Ecto neural progenitor cell (in vitro differentiated cells): Measurements from ENCODE around the gene CDH18.
"Not testable (repeated sequence)": the region's sequence is repeated elsewhere in the genome, so short reads cannot be mapped to it uniquely, and the experiment has no call there.

Experiments used
- DNase-seq: peaks from one replicate; pipeline ENCODE4 v3.0.0-alpha.2; 2018; ENCODE audit warnings: low spot score

The CDH18 gene

DNA sequence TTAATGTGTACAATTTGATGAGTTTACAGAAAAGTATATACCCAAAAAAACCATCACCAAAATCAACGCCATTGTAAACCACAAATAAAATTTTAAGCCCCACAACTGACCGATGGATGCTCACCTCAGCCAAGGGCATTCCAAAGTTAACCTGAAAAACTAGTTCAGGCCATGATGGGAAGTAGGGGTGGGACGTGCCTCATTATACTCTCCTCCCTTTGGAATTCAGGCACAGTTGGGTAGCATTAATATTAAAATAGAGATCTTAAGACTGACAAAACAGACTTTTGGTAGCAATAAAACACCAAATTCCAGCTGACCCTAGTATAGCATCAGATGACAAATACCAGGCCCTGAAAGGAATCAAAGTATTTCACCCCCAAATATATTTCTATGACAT, 129.0 kb downstream of the CDH18 start:
- DNase-seq = no peak

- no peak for DNase-seq
Observed at GRCh38 chr5:19855931-19856330, 132.1 kb downstream of the CDH18 start.

DNA sequence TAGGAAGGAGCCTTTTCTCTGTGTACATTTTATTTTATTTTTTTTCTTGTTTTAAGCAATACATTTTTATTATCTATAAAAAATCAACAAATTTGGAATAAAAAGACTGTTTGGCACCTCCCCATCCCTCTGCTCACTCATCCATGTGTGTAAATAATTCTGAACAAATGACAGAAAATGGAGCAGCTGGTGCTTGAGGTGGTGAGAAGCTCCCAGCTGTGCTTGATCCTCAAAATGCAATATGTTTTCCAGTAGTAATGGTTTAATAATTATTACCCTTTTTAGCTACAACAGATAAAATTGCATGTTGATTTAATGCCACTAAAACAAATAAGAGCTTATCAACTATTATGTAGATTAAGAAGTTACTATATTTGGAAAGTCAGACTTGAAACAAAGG, 132.5 kb downstream of the CDH18 start:
- DNase-seq = no peak

DNA sequence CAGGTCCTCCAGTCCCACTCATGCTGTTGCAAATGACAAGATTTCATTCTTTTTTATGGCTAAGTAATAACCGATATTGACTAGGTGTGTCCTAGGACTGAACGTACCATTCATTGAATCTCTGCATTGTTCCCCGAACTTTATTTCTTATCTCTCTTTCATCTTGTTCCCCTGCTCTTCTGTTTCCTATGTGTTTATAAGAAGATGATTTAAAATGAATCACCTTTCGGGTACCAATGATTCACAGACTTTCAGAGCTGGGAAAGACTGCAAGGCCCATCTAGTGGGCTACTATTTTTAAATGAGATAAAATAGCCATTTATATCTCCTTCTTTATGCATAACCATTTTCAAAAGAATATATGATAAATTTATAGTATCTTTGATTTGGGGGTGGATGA, 133.0 kb downstream of the CDH18 start:
- no peak for DNase-seq

- DNase-seq = no peak
Observed at GRCh38 chr5:19853616-19854240, 134.3 kb downstream of the CDH18 start.

- DNase-seq = no peak
Observed at GRCh38 chr5:19837536-19838174, 150.3 kb downstream of the CDH18 start.

DNA sequence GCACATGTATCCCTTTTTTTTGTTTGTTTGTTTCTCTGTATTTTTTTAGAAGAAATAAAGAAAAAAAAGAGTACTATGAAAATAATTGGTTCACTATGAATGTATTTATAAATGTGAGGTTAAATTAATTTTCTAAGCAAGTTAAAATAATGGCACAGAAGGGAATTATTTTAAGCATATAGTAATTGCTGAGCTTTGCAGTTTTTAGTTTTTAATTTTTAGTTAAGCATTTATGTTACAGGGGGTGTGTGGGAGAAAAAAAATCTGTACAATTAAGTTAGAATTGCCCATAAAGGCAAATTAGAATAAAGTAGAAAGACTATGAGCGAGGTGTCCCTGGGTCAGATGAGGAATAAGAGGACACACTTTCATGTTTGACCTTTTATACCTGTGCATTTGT, 152.6 kb downstream of the CDH18 start:
- no peak for DNase-seq

DNA sequence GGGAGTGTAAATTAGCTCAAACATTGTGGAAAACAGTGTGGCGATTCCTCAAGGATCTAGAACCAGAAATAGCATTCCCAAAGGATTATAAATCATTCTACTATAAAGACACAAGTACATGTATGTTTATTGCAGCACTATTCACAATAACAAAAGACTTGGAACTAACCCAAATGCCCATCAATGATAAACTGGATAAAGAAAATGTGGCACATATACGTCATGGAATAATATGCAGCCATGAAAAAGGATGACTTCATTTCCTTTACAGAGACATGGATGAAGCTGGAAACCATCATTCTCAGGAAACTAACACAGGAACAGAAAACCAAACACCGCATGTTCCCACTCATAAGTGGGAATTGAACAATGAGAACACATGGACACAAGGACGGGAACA, 175.3 kb downstream of the CDH18 start:
- not testable (repeated sequence) for DNase-seq

DNA sequence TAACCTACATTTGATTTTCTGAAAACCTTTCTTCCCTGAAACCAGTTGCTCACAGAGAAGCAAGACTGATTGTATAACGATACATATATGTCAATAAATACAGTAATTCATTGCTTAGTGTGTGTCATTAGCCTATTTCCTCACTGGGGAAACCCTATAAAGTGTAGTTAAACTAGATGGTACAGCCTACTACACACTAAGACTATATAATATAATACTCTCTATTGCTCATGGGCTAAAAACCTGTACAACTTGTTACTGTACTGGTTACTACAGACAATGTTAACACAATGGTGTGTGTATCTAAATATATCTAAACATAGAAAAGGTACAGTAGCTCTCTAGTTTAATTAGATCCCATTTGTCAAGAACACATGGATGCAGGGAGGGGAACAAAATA, 181.2 kb downstream of the CDH18 start:
- DNase-seq = no peak

- no peak for DNase-seq
Observed at GRCh38 chr5:19802686-19803085, 185.3 kb downstream of the CDH18 start.

GRCh38 chr5:19795218-19795617, 192.8 kb downstream of the CDH18 start:
- DNase-seq = no peak

DNA sequence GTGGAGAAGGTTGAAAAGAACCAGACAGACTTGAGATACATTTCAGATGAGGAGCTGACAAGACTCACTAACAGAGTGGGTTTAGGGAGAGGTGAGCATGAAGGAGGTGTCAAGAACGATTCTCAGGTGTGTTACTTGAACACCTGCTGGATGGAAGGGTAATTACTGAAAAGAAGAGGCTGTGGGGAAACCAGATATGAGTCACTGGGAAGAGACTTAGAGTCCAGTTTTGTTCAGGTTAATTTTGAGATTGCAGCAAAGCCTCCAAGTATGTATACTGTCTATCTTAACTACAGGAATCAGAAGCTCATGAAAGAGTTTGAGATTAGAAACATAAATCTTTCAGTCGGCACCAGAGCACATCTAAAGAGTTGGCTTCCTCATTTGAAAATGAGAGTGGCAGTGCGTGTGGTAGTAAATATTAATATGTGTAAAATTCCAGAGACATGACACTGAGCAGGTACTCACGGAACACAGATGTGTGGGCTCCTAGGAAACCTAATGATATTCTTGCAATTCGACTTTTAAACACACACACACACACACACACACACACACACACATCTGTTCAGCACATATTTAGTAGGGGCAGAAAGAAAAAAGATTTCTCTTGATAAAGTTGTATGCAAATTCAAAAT, 197.1 kb downstream of the CDH18 start:
- DNase-seq = no peak

GRCh38 chr5:19782566-19782965, 205.4 kb downstream of the CDH18 start:
- DNase-seq = no peak

DNA sequence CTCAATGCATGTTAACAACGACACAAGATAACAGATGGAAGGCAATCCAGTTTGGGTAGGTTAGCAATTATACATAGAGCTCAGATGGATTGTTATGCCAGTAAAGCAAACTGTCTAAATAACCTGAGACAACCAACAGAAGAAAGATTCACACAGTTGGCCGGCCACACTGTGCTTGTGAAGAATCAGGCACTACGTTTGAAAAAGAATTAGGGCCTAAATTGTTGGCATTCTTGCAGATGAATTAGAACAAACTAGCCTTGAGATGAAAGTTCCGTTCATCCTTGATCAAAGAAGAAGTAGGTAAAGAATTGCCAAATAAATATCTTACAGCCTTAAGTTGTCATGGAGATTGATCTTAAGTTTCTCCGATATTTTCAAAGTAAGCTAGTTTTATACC, 210.6 kb downstream of the CDH18 start:
- no peak for DNase-seq

GRCh38 chr5:19776886-19777285, 211.1 kb downstream of the CDH18 start:
- not testable (repeated sequence) for DNase-seq

DNA sequence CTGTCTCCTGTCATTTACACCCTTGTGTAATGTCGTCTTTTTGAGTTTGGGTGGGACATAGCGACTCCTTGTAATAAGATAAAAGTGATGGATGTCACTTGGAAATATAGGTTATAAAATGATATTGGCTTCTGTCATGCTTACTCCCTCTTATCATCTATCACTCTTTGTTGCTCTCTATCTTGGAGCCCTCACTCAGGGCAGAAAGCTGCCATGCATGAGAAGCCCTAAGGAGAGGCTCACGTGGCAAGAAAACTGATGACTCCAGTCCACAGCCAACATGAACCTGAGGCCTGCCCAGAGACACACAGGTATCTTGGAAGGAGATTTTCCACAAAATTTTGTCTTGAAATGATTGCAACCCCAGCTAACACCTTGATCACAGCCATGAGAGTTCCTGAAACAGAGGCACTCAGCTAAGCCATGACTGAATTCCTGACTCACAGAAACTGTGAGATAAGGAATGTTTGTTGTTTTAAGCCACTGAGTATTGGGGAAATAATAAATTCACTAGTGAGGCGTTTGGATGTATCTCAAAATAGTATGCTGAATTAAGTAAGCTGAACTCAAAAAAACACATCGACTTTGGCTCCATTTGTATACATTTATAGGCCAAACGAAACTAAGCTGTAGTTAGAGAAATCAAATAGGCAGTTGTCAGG, 216.7 kb downstream of the CDH18 start:
- no peak for DNase-seq

DNA sequence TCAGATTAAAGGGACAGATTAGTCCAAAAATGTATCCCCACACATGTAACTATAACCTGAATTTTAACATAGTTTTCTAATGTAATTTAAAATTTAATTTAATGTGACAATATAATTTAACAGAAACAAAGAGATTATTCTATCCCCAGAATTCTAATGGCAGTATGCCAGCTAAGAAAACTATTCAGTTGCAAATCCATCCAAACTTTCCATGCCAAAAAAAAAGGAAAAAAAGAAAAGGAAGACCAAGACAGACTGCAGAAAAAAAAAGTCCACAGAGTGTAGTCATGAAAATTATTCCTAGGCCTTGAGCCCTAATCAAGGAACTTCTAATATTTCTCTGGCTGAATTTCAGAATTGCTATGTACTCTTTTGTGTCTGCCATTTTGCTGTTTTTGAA, 217.6 kb downstream of the CDH18 start:
- DNase-seq = no peak

- no peak for DNase-seq
Observed at GRCh38 chr5:19767987-19768386, 220.0 kb downstream of the CDH18 start.

DNA sequence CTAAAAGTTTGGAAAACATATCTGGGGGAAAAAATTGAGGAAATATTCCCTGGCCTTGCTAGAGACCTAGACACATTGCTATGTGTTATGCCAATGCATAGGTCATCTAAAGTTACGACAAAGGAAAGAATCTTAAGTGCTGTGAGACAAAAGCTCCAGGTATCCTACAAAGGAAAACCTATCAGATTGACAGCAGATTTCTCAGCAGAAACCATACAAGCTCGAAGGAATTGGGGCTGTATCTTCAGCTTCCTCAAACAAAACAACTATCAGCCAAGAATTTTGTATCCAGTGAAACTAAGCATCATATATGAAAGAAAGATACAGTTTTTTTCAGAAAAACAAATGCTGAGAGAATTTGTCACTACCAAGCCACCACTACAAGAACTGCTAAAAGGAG, 234.4 kb downstream of the CDH18 start:
- DNase-seq = no peak

GRCh38 chr5:19751326-19751725, 236.7 kb downstream of the CDH18 start:
- no peak for DNase-seq

- DNase-seq = no peak
Observed at GRCh38 chr5:19745247-19745646, 242.8 kb downstream of the CDH18 start.

DNA sequence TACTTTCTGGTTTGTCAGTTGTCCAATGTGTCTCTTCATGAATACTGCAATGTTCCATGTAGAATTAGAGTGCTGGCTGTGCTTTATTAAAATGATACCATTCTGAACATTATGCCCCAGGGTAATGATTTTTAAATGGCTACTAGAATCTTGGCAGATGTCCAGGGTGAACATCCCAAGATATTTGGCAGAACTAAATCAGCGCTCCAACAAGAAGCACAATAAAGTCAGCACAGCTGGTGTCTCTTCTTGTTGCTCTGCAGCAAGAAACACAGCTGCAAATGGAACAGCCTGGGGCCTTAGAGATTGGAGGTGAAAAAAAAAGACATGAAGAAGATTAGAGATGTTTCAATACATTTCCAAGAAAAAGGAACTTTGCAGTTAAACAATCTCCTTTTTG, 248.3 kb downstream of the CDH18 start:
- no peak for DNase-seq

DNA sequence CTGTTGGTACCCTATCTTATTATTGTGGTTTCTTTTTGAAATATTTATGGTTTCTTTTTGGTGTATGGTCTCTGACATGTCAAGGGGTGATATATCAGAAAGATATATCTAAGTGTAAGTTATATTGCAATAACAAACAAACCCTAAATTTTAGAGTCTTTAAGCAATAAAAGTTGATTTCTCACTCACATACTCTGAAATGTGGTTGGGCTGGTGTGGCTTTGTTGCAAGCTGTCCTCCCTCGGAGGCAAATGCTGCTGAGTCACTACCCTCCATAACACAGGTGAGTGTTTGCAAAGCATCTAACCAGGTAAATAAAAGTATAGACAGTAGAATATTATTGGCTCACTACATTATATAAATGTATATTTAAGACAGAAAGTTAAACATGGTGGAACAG, 253.2 kb downstream of the CDH18 start:
- DNase-seq = no peak
